SU-DHL-6 (cell line): Measurements from ENCODE around the gene COX7A1.

Experiments used
- H2AFZ ChIP-seq: fragments of 200-600 bp; sonication (generic); 2 replicates; pipeline ENCODE4 v1.6.1; 2014; ENCODE audit warnings: low read depth, mild to moderate bottlenecking, moderate library complexity, mixed read lengths, antibody characterized with exemption, low read length; ENCODE audit not compliant: severe bottlenecking
- H3F3A ChIP-seq: fragments of 200-600 bp; shearing (Covaris generic); 2 replicates; pipeline ENCODE4 v1.6.0; 2016; ENCODE audit warnings: antibody characterized with exemption, mild to moderate bottlenecking; ENCODE audit not compliant: insufficient read depth
- H3K27ac ChIP-seq: fragments of 200-600 bp; sonication (generic); 2 replicates; pipeline ENCODE4 v1.5.1; 2016; ENCODE audit warnings: low read depth, mild to moderate bottlenecking, low read length, moderate library complexity, mixed read lengths
- H3K27me3 ChIP-seq: fragments of 200-600 bp; sonication (generic), shearing (Covaris generic); 2 replicates; pipeline ENCODE4 v1.6.0; 2014; ENCODE audit warnings: mild to moderate bottlenecking, low read length
- H3K36me3 ChIP-seq: fragments of 200-600 bp; sonication (generic); 2 replicates; pipeline ENCODE4 v1.6.1; 2014; ENCODE audit warnings: mild to moderate bottlenecking, low read length, mixed read lengths
- H3K4me2 ChIP-seq: fragments of 300-600, 200-600 bp; shearing (Covaris generic), sonication (generic); 2 replicates; pipeline ENCODE4 v1.6.0; 2014; ENCODE audit warnings: low read length, low read depth, mild to moderate bottlenecking; ENCODE audit not compliant: poor library complexity, severe bottlenecking
- H3K4me3 ChIP-seq: fragments of 200-600 bp; sonication (generic); 2 replicates; pipeline ENCODE4 v1.5.1; 2014; ENCODE audit warnings: antibody characterized with exemption, low read length, mild to moderate bottlenecking, mixed read lengths; ENCODE audit not compliant: insufficient read depth, poor library complexity, severe bottlenecking
- H3K79me2 ChIP-seq: fragments of 200-600 bp; sonication (generic); 2 replicates; pipeline ENCODE4 v1.6.1; 2014; ENCODE audit warnings: mild to moderate bottlenecking, low read length, moderate library complexity; ENCODE audit not compliant: insufficient read depth
- H3K9ac ChIP-seq: fragments of 200-600 bp; sonication (generic); 2 replicates; pipeline ENCODE4 v1.7.0; 2014; ENCODE audit warnings: mild to moderate bottlenecking, low read length
- H3K9me2 ChIP-seq: fragments of 200-600 bp; sonication (generic); replicated peaks from 2 replicates; pipeline ENCODE4 v1.6.1; 2014; ENCODE audit warnings: low read length; ENCODE audit not compliant: insufficient read depth
- H3K9me3 ChIP-seq: fragments of 200-600 bp; sonication (generic); 2 replicates; pipeline ENCODE4 v1.6.1; 2014; ENCODE audit warnings: low read length, mixed read lengths; ENCODE audit not compliant: insufficient read depth
- H4K20me1 ChIP-seq: fragments of 200-600 bp; sonication (generic); 2 replicates; pipeline ENCODE4 v1.6.1; 2014; ENCODE audit warnings: low read depth, mild to moderate bottlenecking, antibody characterized with exemption, low read length, moderate library complexity, mixed read lengths
- EZH2phosphoT487 ChIP-seq: fragments of 200-600 bp; sonication (generic), shearing (Covaris generic); conservative IDR thresholded peaks from 2 replicates; pipeline ENCODE4 v1.6.1; 2018; ENCODE audit warnings: mild to moderate bottlenecking, antibody characterized with exemption, low read length, moderate library complexity, mixed read lengths
- TF ChIP-seq, protein P1 (sequence below): fragments of 200-600 bp; sonication (generic); IDR thresholded peaks from one replicate; pipeline ENCODE4 v1.5.1; 2017; ENCODE audit warnings: antibody characterized with exemption, mild to moderate bottlenecking, low read length, moderate library complexity; ENCODE audit not compliant: insufficient read depth, poor library complexity, severe bottlenecking

COX7A1 gene

DNA sequence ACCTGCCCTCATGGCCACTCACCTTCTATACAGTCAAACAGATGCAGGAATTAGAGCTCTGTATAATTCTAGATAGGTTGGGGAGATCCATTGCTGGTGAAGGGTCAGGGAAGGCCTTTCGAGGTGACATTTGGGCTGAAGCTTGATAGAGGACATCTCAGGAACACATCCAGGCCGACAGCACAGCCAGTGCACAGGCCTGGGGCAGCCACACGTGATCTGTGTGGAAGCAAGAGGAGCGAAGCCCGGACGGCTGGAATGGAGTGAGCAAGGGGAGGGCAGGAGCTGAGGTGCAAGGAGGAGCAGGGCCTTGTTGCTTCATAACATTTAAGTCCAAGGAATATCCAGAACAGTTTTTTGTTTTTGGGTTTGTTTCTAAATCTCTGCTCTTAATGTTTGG is 45.8 kb downstream of the COX7A1 start:
- no peaks in the 10 kb centered on the region for H3K9me2 ChIP-seq
- H3K27me3 ChIP-seq: no peaks in the 10 kb centered on the region
- no peak overlapping the region for H2AFZ ChIP-seq
- no peak overlapping the region for H3K4me3 ChIP-seq
- no peak overlapping the region for H3K9ac ChIP-seq
- no peak overlapping the region for H3K27ac ChIP-seq
- H3K36me3 ChIP-seq: 0 out of 2 replicates have a peak, but pooled peaks cover 3% of the 10 kb centered on the region
- no peaks in the 10 kb centered on the region for H3F3A ChIP-seq
- H3K9me3 ChIP-seq: no peaks in the 10 kb centered on the region
- no peaks in the 10 kb centered on the region for H3K79me2 ChIP-seq
- H4K20me1 ChIP-seq: no peaks in the 10 kb centered on the region
- TF ChIP-seq, protein P1, sequence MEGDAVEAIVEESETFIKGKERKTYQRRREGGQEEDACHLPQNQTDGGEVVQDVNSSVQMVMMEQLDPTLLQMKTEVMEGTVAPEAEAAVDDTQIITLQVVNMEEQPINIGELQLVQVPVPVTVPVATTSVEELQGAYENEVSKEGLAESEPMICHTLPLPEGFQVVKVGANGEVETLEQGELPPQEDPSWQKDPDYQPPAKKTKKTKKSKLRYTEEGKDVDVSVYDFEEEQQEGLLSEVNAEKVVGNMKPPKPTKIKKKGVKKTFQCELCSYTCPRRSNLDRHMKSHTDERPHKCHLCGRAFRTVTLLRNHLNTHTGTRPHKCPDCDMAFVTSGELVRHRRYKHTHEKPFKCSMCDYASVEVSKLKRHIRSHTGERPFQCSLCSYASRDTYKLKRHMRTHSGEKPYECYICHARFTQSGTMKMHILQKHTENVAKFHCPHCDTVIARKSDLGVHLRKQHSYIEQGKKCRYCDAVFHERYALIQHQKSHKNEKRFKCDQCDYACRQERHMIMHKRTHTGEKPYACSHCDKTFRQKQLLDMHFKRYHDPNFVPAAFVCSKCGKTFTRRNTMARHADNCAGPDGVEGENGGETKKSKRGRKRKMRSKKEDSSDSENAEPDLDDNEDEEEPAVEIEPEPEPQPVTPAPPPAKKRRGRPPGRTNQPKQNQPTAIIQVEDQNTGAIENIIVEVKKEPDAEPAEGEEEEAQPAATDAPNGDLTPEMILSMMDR: no peak
- no peak for TF ChIP-seq EZH2phosphoT487
- no peak overlapping the region for H3K4me2 ChIP-seq

GRCh38 chr19:36103842-36104552 is 48.2 kb downstream of the COX7A1 start:
- no peak overlapping the region for H3K9ac ChIP-seq
- 0 out of 2 replicates have a peak, but pooled peaks cover 3% of the 10 kb centered on the region for H3K36me3 ChIP-seq
- no peak overlapping the region for H3K4me3 ChIP-seq
- H2AFZ ChIP-seq: no peak overlapping the region
- no peaks in the 10 kb centered on the region for H3K27me3 ChIP-seq
- no peaks in the 10 kb centered on the region for H3K9me3 ChIP-seq
- no peaks in the 10 kb centered on the region for H3K9me2 ChIP-seq
- no peaks in the 10 kb centered on the region for H3F3A ChIP-seq
- H3K4me2 ChIP-seq: no peak overlapping the region
- H3K27ac ChIP-seq: no peak overlapping the region
- no peaks in the 10 kb centered on the region for H4K20me1 ChIP-seq
- TF ChIP-seq, protein P1: no peak
- no peak for TF ChIP-seq EZH2phosphoT487
- H3K79me2 ChIP-seq: no peaks in the 10 kb centered on the region

DNA sequence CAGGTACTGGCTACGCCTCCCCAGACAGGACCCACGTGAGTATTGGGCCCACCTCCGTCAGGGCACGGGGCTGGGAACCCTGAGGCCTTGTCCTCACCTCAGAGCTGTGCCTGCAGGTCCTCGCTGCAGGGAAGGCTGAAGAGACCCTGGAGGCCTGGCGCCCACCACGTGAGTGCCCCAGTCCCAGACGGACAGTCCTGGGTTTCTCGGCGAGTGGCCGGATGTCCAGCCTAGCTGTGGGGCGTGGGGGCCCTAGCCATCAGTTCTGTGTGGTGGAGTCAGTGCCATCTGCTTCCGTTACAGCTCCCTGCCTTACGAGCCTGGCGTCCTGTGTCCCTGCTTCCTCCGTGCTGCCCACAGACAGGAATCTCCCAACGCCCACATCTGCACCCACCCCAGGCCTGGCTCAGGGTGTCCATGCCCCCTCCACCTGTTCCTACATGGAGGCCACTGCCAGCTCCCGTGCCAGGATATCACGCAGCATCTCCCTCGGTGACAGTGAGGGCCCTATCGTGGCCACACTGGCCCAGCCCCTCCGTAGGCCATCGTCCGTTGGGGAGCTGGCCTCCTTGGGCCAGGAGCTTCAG is 49.1 kb downstream of the COX7A1 start:
- Histone ChIP-seq H3K9me2 (no peaks in the 10 kb centered on the region), H3K27ac (no peak overlapping the region), H3K36me3 (0 out of 2 replicates have a peak, but pooled peaks cover 3% of the 10 kb centered on the region), H3F3A (no peaks in the 10 kb centered on the region), H3K4me3 (no peak overlapping the region), H4K20me1 (no peaks in the 10 kb centered on the region), H3K9me3 (no peaks in the 10 kb centered on the region), H3K27me3 (no peaks in the 10 kb centered on the region), H2AFZ (no peak overlapping the region), H3K9ac (no peak overlapping the region), H3K4me2 (no peak overlapping the region), H3K79me2 (no peaks in the 10 kb centered on the region)
- TF ChIP-seq EZH2phosphoT487: no peak
- TF ChIP-seq, protein P1: no peak
